ENCODE data around the gene NBEAL1.
"Not testable (repeated sequence)": the region's sequence is repeated elsewhere in the genome, so short reads cannot be mapped to it uniquely, and the experiment has no call there.

The NBEAL1 gene

DNA sequence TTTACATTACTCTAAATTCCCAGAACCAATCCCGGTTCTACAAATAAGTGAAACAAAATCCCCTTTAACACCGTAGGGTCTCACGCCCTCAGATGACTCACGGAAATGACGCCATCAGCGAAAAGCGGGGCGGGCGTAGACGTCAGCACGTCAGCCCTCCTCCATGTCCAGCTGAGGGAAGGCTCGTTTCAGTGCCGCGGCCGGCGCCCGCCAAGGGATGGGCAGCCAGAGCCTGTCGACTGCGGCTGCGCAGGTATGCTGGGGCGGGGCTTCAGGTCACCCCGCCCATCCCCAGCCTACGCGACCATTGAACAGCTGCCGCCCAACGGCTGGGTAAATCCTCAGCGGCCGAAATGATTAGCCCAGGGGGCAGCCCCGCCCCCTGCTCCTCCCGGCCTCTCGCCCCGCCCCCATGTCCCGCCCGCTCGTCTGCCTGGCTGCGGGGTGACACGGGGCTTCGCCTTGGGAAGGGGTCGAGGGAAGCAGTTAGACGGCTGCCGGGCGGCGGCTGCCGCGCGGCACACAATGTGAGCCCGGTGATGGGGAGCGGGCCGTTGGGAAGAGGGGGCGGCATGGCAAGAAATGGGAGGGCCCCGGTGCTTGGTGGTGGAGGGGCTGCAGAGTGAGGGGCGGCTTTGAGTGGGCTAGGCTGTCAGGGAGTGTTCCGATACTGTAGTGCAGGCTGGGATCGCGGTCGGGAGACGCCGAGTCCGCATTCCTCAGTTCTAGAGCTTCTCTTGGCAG is at the start of gene NBEAL1:
TSS of gene NBEAL1 (plus strand) at position 420 of the 744 bp plus-strand sequence. CDS start 1,510 bp downstream, outside the sequence.
- Histone ChIP-seq H3K4me3 (ENCODE audit: low read depth in 1 of 2, low read length in 2 of 2) (peak within 1 kb of the TSS; percentile 80 to 92), H3K9me3 (ENCODE audit: control insufficient read depth in 1 of 2, low read length in 2 of 2) (no peaks in the 10 kb centered on the region), H3K27me3 (ENCODE audit: low read depth, low read length) (no peaks in the 10 kb centered on the region), H3K27ac (ENCODE audit: low read length) (peak within 1 kb of the TSS; percentile 100), H3K36me3 (ENCODE audit: control insufficient read depth in 1 of 2, insufficient read depth in 2 of 2, low read length in 2 of 2) (peaks cover 0 to 3% of the 10 kb centered on the region in 2 donors), H3K4me1 (ENCODE audit: control insufficient read depth in 1 of 2, insufficient read depth in 2 of 2, low read length in 2 of 2) (peaks cover 12 to 28% of the 10 kb centered on the region in 2 donors)

DNA sequence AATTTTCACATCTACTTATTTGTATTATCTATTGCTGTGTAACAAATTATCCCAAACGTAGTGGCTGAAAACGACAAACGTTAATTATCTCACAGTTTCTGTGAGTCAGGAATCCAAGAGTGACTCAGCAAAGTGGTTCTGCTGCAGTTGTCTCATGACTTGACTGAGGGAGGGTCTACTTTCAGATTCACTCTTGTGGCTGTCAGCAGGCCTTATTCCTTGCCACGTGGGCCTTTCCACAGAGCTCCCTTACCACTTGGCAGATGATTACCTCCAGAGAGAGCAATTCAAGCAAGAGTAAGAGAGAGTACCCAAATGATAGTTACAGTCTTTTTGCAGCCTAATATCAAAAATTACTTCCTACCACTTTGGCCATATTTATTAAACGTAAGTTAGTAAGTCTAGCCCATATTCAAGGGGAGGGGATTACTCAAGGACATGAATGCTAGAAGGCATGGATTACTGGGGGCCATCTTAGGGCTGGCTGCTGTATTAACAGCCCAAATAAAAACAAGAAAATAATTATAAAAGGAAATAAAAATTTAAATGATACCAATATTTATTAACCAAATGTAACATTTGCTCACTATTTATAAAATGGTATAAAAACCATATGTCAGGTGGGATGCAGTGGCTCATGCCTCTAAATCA is 48.7 kb upstream of the NBEAL1 start:
- H3K4me3 ChIP-seq (ENCODE audit: low read depth in 1 of 2, low read length in 2 of 2), result no peak overlapping the region
- peaks cover 0 to 3% of the 10 kb centered on the region in 2 donors for H3K36me3 ChIP-seq (ENCODE audit: control insufficient read depth in 1 of 2, insufficient read depth in 2 of 2, low read length in 2 of 2)

DNA sequence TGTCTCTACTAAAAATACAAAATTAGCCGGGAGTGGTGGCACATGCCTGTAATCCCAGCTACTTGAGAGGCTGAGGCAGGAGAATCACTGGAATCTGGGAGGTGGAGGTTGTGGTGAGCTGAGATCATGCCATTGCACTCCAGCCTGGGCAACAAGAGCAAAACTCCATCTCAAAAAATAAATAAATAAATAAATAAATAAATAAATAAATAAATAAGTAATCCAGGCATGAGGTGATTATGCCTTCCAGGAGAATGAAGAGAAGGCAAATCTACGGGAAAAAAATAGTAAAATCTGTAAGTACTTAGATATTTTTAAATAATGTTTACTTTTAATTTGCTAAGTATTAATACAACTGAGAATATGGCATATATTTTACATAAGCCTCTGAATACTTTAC is 45.3 kb upstream of the NBEAL1 start:
- not testable (repeated sequence) for H3K36me3 ChIP-seq (ENCODE audit: control insufficient read depth in 1 of 2, insufficient read depth in 2 of 2, low read length in 2 of 2); H3K4me3 ChIP-seq (ENCODE audit: low read depth in 1 of 2, low read length in 2 of 2); H3K4me1 ChIP-seq (ENCODE audit: control insufficient read depth in 1 of 2, insufficient read depth in 2 of 2, low read length in 2 of 2); H3K9me3 ChIP-seq (ENCODE audit: control insufficient read depth in 1 of 2, low read length in 2 of 2); H3K27me3 ChIP-seq (ENCODE audit: low read depth, low read length); H3K27ac ChIP-seq (ENCODE audit: low read length)

More for the DNA sequence above, 48.7 kb upstream of the NBEAL1 start:
- H3K9me3 ChIP-seq (ENCODE audit: control insufficient read depth in 1 of 2, low read length in 2 of 2), result no peaks in the 10 kb centered on the region
- H3K27me3 ChIP-seq (ENCODE audit: low read depth, low read length), result no peaks in the 10 kb centered on the region
- no peak overlapping the region for H3K27ac ChIP-seq (ENCODE audit: low read length)
- no peaks in the 10 kb centered on the region for H3K4me1 ChIP-seq (ENCODE audit: control insufficient read depth in 1 of 2, insufficient read depth in 2 of 2, low read length in 2 of 2)

DNA sequence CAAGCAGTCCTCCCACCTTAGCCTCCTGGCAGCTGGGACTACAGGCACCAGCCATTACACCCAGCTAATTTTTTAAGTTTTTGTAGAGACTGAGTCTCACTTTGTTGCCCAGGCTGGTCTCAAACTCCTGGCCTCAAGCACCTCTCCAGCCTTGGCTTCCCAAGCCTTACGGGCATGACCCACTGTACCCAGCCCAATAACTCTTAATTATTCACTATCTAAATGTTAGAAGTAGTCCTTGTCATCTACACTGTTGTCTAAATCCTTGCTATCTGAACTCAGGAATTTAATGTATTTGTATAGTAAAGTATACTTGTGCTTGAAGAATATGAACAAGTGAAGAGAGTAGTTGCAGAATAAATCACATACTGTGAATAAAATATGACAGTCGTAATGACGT is 37.9 kb upstream of the NBEAL1 start:
- Histone ChIP-seq H3K27me3 (ENCODE audit: low read depth, low read length) (no peaks in the 10 kb centered on the region), H3K36me3 (ENCODE audit: control insufficient read depth in 1 of 2, insufficient read depth in 2 of 2, low read length in 2 of 2) (peaks cover 8 to 18% of the 10 kb centered on the region in 2 donors), H3K4me1 (ENCODE audit: control insufficient read depth in 1 of 2, insufficient read depth in 2 of 2, low read length in 2 of 2) (no peaks in the 10 kb centered on the region)

DNA sequence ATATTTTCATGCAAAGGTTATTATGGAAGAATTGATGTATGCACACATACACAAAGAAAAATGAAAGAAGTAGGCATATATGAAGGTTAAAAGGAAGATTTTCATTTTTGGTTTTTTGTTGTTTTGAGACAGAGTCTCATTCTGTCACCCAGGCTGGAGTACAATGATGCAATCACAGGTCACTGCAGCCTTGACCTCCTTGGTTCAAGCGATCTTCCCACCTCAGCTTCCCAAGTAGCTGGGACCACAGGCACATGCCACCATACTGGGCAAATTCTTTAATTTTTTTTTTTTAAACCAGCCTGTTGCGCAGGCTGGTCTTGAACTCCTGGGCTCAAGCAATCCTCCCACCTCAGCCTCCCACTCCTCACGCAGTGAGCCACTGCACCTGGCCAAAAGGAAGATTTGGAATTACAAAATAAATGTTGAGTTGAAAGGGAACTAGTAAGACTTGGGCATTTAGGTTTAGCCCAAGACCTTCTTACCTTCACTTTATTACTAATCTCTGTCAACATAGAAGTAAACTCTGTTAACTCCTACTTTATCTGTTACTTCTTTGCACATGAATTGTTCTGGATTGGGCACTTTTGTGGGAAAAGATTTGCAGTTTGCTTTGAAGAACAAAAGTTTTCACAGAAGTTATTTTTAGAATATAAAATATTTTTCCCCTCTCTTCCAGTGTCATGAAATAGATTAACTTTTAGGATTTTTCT is 31.7 kb upstream of the NBEAL1 start:
- H3K4me3 ChIP-seq (ENCODE audit: low read depth in 1 of 2, low read length in 2 of 2), result no peak overlapping the region
- no peaks in the 10 kb centered on the region for H3K4me1 ChIP-seq (ENCODE audit: control insufficient read depth in 1 of 2, insufficient read depth in 2 of 2, low read length in 2 of 2)
- H3K36me3 ChIP-seq (ENCODE audit: control insufficient read depth in 1 of 2, insufficient read depth in 2 of 2, low read length in 2 of 2), result peaks cover 5 to 21% of the 10 kb centered on the region in 2 donors
- no peaks in the 10 kb centered on the region for H3K9me3 ChIP-seq (ENCODE audit: control insufficient read depth in 1 of 2, low read length in 2 of 2)
- no peaks in the 10 kb centered on the region for H3K27me3 ChIP-seq (ENCODE audit: low read depth, low read length)
- H3K27ac ChIP-seq (ENCODE audit: low read length), result no peak overlapping the region

More for the DNA sequence above, 37.9 kb upstream of the NBEAL1 start:
- no peak overlapping the region for H3K27ac ChIP-seq (ENCODE audit: low read length)
- no peak overlapping the region for H3K4me3 ChIP-seq (ENCODE audit: low read depth in 1 of 2, low read length in 2 of 2)
- no peaks in the 10 kb centered on the region for H3K9me3 ChIP-seq (ENCODE audit: control insufficient read depth in 1 of 2, low read length in 2 of 2)

DNA sequence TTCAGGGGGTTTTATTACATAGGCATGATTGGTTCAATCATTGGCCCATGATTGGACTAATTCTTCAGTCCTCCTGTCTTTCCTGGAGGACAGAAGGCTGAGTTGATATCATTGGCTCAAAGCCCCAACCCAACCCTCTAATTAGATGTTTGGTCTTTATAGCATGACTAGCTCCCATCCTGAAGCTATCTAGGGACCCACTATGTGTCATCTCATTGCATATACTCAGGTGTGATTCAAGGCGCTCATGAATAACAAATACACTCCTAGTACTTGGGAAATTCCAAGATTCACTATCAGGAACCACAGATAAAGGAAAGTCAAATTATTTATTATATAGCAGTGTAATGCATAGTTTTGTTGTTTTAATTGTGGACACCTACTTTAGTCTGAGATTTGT is 24.9 kb upstream of the NBEAL1 start:
- Histone ChIP-seq H3K4me1 (ENCODE audit: control insufficient read depth in 1 of 2, insufficient read depth in 2 of 2, low read length in 2 of 2) (no peaks in the 10 kb centered on the region), H3K4me3 (ENCODE audit: low read depth in 1 of 2, low read length in 2 of 2) (no peak overlapping the region), H3K36me3 (ENCODE audit: control insufficient read depth in 1 of 2, insufficient read depth in 2 of 2, low read length in 2 of 2) (no peaks in the 10 kb centered on the region), H3K27ac (ENCODE audit: low read length) (no peak overlapping the region), H3K27me3 (ENCODE audit: low read depth, low read length) (no peaks in the 10 kb centered on the region), H3K9me3 (ENCODE audit: control insufficient read depth in 1 of 2, low read length in 2 of 2) (no peaks in the 10 kb centered on the region)

DNA sequence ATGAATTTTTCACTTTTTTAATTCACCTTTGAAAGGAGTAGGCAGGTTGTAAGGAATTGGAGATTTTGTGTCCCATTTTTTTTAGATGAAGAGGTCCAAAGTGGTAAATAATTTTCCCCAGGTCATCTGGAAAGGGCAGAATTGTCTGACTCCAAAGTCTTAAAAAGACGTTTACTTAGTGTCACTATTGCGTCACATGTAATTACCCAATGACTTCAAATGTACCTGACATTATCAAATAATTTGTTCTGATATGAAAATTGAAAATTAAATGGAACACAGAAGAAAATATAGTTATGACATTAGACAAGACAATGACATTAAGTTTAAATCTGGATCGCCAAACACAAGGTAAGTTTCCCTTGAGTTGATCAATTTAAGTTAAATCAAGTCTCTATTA is 24.2 kb upstream of the NBEAL1 start:
- no peak overlapping the region for H3K4me3 ChIP-seq (ENCODE audit: low read depth in 1 of 2, low read length in 2 of 2)
- no peaks in the 10 kb centered on the region for H3K9me3 ChIP-seq (ENCODE audit: control insufficient read depth in 1 of 2, low read length in 2 of 2)
- H3K27me3 ChIP-seq (ENCODE audit: low read depth, low read length), result no peaks in the 10 kb centered on the region
- H3K27ac ChIP-seq (ENCODE audit: low read length), result no peak overlapping the region
- no peaks in the 10 kb centered on the region for H3K4me1 ChIP-seq (ENCODE audit: control insufficient read depth in 1 of 2, insufficient read depth in 2 of 2, low read length in 2 of 2)
- no peaks in the 10 kb centered on the region for H3K36me3 ChIP-seq (ENCODE audit: control insufficient read depth in 1 of 2, insufficient read depth in 2 of 2, low read length in 2 of 2)

DNA sequence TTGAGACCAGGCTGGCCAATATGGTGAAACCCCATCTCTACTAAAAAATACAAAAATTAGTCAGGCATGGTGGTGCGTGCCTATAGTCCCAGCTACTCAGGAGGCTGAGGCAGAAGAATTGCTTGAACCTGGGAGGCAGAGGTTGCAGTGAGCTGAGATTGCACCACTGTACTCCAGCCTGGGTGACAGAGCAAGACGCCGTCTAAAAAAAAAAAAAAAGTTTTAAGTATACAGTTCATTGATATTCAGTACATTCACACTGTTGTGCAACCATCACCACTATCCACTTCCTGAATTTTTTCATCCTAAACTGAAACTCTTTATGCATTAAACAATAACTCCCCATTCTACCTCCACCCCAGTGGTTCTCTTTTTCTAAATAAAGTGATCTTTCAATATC is 17.6 kb upstream of the NBEAL1 start:
- not testable (repeated sequence) for H3K27me3 ChIP-seq (ENCODE audit: low read depth, low read length); H3K4me3 ChIP-seq (ENCODE audit: low read depth in 1 of 2, low read length in 2 of 2)

DNA sequence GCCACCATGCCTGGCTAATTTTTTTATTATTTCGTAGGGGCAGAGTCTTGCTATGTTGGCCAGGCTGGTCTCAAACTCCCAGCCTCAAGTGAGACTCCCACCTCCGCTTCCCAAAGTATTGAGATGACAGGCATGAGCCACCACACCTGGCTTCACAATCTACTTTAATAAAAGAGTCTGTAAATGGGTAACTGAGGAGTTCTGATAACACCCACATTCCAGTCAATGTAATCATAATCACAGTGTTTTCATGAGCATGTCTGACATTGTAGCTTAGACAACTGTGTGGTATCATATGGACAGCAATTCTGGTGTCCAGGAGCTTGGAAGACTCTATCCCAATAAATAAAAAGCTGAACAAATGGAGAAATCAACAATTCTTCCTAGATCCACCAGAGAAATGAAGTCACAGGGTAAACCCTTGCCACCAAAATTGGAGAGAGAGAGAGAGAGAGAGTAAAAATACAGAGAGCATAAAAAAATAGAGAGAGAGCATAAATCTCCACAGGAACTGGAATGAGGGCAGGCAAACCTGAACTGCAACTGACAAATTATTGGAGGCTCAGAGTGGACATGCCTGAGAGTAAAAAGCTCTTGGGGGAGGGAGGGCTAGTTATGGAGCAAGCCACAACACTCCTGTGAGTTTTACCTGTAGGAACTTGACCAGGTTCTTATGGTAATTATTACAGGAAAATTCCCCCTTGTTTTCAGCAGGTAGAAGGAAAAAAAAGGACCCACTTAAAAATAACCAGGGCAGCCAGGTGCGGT is 12.4 kb upstream of the NBEAL1 start:
- Histone ChIP-seq H3K36me3 (ENCODE audit: control insufficient read depth in 1 of 2, insufficient read depth in 2 of 2, low read length in 2 of 2) (no peaks in the 10 kb centered on the region), H3K27ac (ENCODE audit: low read length) (no peak overlapping the region), H3K9me3 (ENCODE audit: control insufficient read depth in 1 of 2, low read length in 2 of 2) (no peaks in the 10 kb centered on the region), H3K27me3 (ENCODE audit: low read depth, low read length) (no peaks in the 10 kb centered on the region), H3K4me1 (ENCODE audit: control insufficient read depth in 1 of 2, insufficient read depth in 2 of 2, low read length in 2 of 2) (no peaks in the 10 kb centered on the region), H3K4me3 (ENCODE audit: low read depth in 1 of 2, low read length in 2 of 2) (no peak overlapping the region)

More for the DNA sequence above, 17.6 kb upstream of the NBEAL1 start:
- not testable (repeated sequence) for H3K27ac ChIP-seq (ENCODE audit: low read length); H3K4me1 ChIP-seq (ENCODE audit: control insufficient read depth in 1 of 2, insufficient read depth in 2 of 2, low read length in 2 of 2); H3K36me3 ChIP-seq (ENCODE audit: control insufficient read depth in 1 of 2, insufficient read depth in 2 of 2, low read length in 2 of 2); H3K9me3 ChIP-seq (ENCODE audit: control insufficient read depth in 1 of 2, low read length in 2 of 2)

DNA sequence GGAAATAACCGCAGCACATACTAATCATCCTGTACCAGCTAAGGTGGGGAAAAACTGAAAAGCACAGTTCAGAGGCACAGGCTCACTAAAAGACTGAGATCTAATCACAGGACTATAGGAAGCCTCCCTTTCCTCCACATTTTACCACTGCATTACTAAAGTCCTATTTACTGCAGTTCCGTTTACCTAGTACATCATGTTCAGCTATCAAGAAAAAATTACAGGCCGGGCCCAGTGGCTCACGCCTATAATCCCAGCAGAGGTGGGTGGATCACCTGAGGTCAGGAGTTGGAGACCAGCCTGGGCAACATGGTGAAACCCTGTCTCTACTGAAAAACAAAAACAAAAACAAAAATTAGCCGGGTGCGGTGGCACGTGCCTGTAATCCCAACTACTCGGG is 11.0 kb upstream of the NBEAL1 start:
- Histone ChIP-seq H3K36me3 (ENCODE audit: control insufficient read depth in 1 of 2, insufficient read depth in 2 of 2, low read length in 2 of 2) (no peaks in the 10 kb centered on the region), H3K27me3 (ENCODE audit: low read depth, low read length) (no peaks in the 10 kb centered on the region), H3K4me1 (ENCODE audit: control insufficient read depth in 1 of 2, insufficient read depth in 2 of 2, low read length in 2 of 2) (no peaks in the 10 kb centered on the region), H3K27ac (ENCODE audit: low read length) (no peak overlapping the region), H3K9me3 (ENCODE audit: control insufficient read depth in 1 of 2, low read length in 2 of 2) (no peaks in the 10 kb centered on the region), H3K4me3 (ENCODE audit: low read depth in 1 of 2, low read length in 2 of 2) (no peak overlapping the region)

DNA sequence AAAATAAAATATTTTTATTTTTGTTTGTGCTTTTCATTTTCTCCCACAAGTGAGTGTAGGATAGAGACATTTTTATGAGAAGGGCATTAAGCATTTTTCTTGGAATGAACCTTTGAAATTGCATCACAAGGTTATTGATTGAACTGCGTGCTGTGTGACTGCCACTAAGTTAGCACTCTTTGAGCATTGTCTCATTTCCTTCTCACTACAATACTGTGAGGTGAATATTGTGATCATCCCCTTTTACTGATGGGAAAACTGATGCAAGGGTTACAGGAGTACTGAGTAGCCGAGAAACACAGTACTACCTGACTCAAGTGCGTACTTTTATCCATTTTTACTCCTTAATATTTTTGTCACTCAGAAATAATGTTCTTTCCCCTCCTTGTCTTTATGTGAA is 2.0 kb downstream of the NBEAL1 start:
- Histone ChIP-seq H3K27me3 (ENCODE audit: low read depth, low read length) (no peaks in the 10 kb centered on the region), H3K27ac (ENCODE audit: low read length) (peak overlapping the region; percentile 69), H3K4me3 (ENCODE audit: low read depth in 1 of 2, low read length in 2 of 2) (peak overlapping the region; percentile 53 to 65), H3K36me3 (ENCODE audit: control insufficient read depth in 1 of 2, insufficient read depth in 2 of 2, low read length in 2 of 2) (peaks cover 0 to 3% of the 10 kb centered on the region in 2 donors), H3K9me3 (ENCODE audit: control insufficient read depth in 1 of 2, low read length in 2 of 2) (no peaks in the 10 kb centered on the region), H3K4me1 (ENCODE audit: control insufficient read depth in 1 of 2, insufficient read depth in 2 of 2, low read length in 2 of 2) (peaks cover 12 to 28% of the 10 kb centered on the region in 2 donors)

Data from muscle layer of duodenum (tissue), 2 donors.